Left lung (tissue), 10 donors: ENCODE data around the gene OR13J1. TPM values are rescaled to one million over a fixed set of nuclear protein-coding genes. Genes with fewer than 3 reads are reported as not detected.

Experiments used
- ATAC-seq: fragments of 200-7000 bp; cut with Tn5 transposase; one replicate; pipeline ENCODE4 v1.9.1; 2020; ENCODE audit warnings: moderate library complexity
- DNase-seq, 4 donors: peaks; one replicate each; pipeline ENCODE4 v3.0.0-alpha.2; 2013 to 2020
- H3K27ac ChIP-seq, 2 donors: fragments of 200-600 bp; sonication (generic) in 1 of 2; one replicate each; pipeline versions ENCODE4 v1.5.0 to v1.8.0; 2020 to 2021
- H3K27me3 ChIP-seq, 2 donors: fragments of 200-600 bp; sonication (generic) in 1 of 2; one replicate each; pipeline versions ENCODE4 v1.5.0 to v1.8.0; 2020 to 2021
- H3K36me3 ChIP-seq, 2 donors: fragments of 200-600 bp; sonication (generic) in 1 of 2; one replicate each; pipeline versions ENCODE4 v1.5.0 to v1.8.0; 2020 to 2021
- H3K4me1 ChIP-seq, 2 donors: fragments of 200-600 bp; one replicate each; pipeline ENCODE4 v1.8.0; 2021
- H3K4me3 ChIP-seq, 2 donors: fragments of 200-600 bp; sonication (generic) in 1 of 2; one replicate each; pipeline versions ENCODE4 v1.5.0 to v1.8.0; 2020 to 2021; ENCODE audit warnings: mild to moderate bottlenecking in 1 of 2
- H3K9me3 ChIP-seq, 2 donors: fragments of 200-600 bp; sonication (generic) in 1 of 2; one replicate each; pipeline versions ENCODE4 v1.5.0 to v1.8.0; 2020 to 2021
- intact Hi-C, 2 donors: fragments of 100-400 bp; cut with DNase I; formaldehyde crosslinking; loops; one replicate each; pipeline versions ENCODE4 v1.11.2 to v1.14.2; 2022
- polyA plus RNA-seq, 6 donors: library from polyadenylated mRNA; unstranded; fragments of 120-200 nt; gene quantifications; one replicate each; pipeline ENCODE4 v1.2.1, GENCODE V29; 2013; ENCODE audit not compliant: insufficient read length in 6 of 6
- total RNA-seq, 2 donors: library from RNA; stranded (reverse); fragmentation: NEBNext Ultra II Directional; extraction: Animal tissue kit (Norgen Biotek cat#: 25700); gene quantifications; one replicate each; pipeline ENCODE4 v1.2.1, GENCODE V29; 2021
- TF ChIP-seq, protein P1 (sequence below), 2 donors: fragments of 200-600 bp; sonication (generic) in 1 of 2; IDR thresholded peaks; one replicate each; pipeline versions ENCODE4 v1.5.0 to v1.8.0; 2021; ENCODE audit warnings: antibody characterized with exemption in 2 of 2
- donor health status: DM: no; HTN: yes; CAD: no.
- donor health status: DM: no; HTN: no; CAD: no.

Gene OR13J1
- total and polyA plus RNA-seq, 8 donors, result 0.10 TPM; not detected in 7

DNA sequence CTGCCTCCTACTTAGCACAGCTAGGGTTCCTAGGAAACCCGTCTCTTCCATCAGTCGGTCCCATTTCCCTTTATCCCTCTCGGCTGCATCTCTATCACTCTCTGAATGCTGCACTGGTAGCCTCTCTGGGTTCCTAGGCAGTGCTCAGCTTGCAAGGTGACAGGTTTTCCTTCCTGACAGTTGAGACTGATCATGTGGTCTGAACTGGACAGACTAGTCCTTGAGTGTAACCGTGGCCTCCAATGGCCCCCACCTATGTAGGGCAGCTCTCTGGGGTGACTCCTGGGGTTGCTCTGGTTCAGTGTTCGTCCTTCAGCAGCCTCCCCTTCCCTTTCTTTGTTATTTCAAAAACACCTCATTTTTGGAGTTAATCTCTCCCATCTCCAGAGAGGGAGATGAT, 37.4 kb downstream of the OR13J1 start:
- intact Hi-C loops, result no loop called here
- ATAC-seq (peak; percentile 33), DNase-seq (peak in 1 of 4 donors; percentile 53)
- Histone ChIP-seq H3K27me3 (no peaks in the 10 kb centered on the region), H3K9me3 (no peaks in the 10 kb centered on the region), H3K4me1 (peaks cover 6 to 34% of the 10 kb centered on the region in 2 donors), H3K4me3 (no peak overlapping the region), H3K27ac (no peak overlapping the region), H3K36me3 (no peaks in the 10 kb centered on the region)
- TF ChIP-seq, protein P1, sequence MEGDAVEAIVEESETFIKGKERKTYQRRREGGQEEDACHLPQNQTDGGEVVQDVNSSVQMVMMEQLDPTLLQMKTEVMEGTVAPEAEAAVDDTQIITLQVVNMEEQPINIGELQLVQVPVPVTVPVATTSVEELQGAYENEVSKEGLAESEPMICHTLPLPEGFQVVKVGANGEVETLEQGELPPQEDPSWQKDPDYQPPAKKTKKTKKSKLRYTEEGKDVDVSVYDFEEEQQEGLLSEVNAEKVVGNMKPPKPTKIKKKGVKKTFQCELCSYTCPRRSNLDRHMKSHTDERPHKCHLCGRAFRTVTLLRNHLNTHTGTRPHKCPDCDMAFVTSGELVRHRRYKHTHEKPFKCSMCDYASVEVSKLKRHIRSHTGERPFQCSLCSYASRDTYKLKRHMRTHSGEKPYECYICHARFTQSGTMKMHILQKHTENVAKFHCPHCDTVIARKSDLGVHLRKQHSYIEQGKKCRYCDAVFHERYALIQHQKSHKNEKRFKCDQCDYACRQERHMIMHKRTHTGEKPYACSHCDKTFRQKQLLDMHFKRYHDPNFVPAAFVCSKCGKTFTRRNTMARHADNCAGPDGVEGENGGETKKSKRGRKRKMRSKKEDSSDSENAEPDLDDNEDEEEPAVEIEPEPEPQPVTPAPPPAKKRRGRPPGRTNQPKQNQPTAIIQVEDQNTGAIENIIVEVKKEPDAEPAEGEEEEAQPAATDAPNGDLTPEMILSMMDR (IDR thresholded peaks at IDR 0.05), result no peak

DNA sequence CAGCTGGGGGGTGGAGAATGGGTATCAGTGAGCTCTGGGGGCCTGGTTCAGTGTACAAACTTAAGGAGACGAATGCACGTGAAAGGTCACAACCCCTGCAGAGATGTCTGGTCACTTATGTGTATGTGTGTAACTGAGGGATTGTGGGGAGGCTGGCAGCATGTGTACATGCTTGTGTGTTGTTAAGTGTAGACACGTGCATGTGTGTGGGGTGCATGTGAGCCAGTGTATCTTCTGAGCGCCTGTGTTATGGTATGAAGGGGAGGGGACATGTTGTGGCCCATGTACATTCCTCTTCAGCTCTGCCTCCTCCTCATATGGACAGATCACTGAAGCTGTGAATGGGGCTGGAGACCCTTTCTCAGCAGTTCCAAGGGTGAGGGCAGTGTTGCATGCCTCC, 39.2 kb downstream of the OR13J1 start:
- intact Hi-C loops, result no loop called here

DNA sequence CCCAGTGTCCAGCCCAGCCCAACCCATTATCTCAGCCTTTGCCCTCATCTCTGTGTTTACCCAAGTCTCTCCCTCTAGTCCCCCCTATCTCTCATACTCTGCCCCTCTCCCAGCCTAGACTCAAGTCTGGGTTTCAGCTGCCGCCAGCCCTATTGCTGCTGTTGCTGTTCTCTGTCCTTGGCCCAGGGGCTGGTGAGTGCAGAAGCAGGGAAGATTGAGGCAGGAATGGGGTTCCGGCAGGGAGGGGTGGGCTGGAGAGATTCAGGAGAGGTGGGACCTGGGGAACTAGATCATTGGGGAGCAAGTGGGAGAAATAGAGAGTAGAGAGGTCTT, 40.5 kb downstream of the OR13J1 start:
- intact Hi-C loops, result loop anchor here in 1 of 2 donors (5.0 kb wide), 1 partner anchor 53 kb away; no protein-coding TSS in a partner anchor
- H3K27ac ChIP-seq, result peak overlapping the region; percentile 82 to 90
- ATAC-seq (no peak), DNase-seq (no peak)
- H3K9me3 ChIP-seq, result no peaks in the 10 kb centered on the region
- H3K4me1 ChIP-seq, result peaks cover 6 to 36% of the 10 kb centered on the region in 2 donors
- no peaks in the 10 kb centered on the region for H3K27me3 ChIP-seq
- peak overlapping the region; percentile 57 to 69 for H3K4me3 ChIP-seq
- TF ChIP-seq, protein P1 (IDR thresholded peaks at IDR 0.05), result no peak
- H3K36me3 ChIP-seq, result no peaks in the 10 kb centered on the region

More for the DNA sequence above, 39.2 kb downstream of the OR13J1 start:
- H3K9me3 ChIP-seq, result no peaks in the 10 kb centered on the region
- H3K27ac ChIP-seq, result no peak overlapping the region
- H3K4me1 ChIP-seq, result peaks cover 6 to 39% of the 10 kb centered on the region in 2 donors
- TF ChIP-seq, protein P1 (IDR thresholded peaks at IDR 0.05), result no peak
- ATAC-seq (no peak), DNase-seq (no peak)
- H3K4me3 ChIP-seq, result no peak overlapping the region
- no peaks in the 10 kb centered on the region for H3K27me3 ChIP-seq
- no peaks in the 10 kb centered on the region for H3K36me3 ChIP-seq

DNA sequence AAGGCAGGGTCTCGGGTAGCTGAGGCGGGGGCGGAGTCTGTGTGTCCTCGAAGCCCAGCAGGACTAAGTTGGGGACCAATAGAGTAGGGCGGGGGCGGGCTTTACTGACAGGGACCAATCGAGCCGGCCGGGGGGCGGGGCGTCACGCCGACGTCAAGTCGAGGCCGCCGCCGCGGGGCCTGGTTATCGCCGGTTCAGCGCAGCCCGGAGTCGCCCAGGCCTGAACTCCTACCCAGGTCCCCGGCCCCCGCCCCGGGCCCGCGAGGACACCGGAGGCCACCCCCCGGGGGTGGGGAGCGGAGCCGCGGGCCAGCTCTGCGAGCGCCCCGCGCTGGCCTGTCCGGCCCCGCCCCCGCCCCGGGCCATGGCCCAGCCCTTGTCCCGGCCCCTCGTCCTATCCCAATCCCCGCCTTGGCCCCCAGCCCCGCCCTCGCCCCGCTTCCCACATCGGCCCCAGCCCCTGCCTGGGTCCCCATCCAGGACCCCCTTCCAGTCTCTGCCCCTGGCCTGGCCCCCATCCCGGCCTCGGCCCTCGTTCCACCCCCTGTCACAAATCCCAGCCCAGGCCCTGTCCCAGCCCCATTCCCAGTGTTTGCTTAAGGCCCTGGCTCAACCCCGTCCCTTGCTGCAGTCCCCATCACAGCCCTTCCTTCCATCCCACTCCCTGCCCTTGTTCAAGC, 41.0 kb downstream of the OR13J1 start, which contains the start of gene TMEM8B:
Gene TMEM8B, plus strand, starts transcription at position 145 of the 680 bp plus-strand sequence. Its CDS starts 220 bp downstream, at position 365.
- ATAC-seq (peak; percentile 90), DNase-seq (peak; percentile 94 to 97 (median 96))
- Histone ChIP-seq H3K9me3 (no peaks in the 10 kb centered on the region), H3K27me3 (no peaks in the 10 kb centered on the region), H3K27ac (peak within 1 kb of the TSS; percentile 82 to 90), H3K4me1 (peaks cover 6 to 31% of the 10 kb centered on the region in 2 donors), H3K4me3 (peak within 1 kb of the TSS; percentile 57 to 69), H3K36me3 (no peaks in the 10 kb centered on the region)
- intact Hi-C loops, result loop anchor here in 1 of 2 donors (5.0 kb wide), 1 partner anchor 53 kb away; no protein-coding TSS in a partner anchor
- TF ChIP-seq, protein P1 (IDR thresholded peaks at IDR 0.05), result no peak

DNA sequence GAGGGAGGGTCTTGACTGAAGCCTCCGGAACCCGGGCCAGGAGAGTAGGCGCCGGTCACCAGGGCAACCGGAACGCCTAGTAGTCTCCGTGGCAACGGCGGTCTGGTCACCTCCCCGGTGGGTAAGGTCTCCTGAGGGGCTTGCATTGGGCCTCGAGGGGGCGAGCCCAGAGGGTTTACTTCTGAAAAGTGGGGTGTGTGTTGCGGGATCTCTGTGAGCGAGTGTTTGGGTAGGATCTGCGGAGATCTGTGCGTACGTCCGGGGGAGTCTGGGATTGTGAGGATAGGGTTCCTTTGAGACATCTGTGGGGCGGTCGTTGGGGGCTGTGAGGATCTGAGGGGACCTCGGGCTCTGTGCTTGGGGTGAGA, 41.5 kb downstream of the OR13J1 start, which contains the start of gene FAM221B:
Gene FAM221B, minus strand, starts transcription at position 17 of the 368 bp plus-strand sequence. CDS start 2,571 bp downstream, outside the sequence.
- Histone ChIP-seq H3K27me3 (no peaks in the 10 kb centered on the region), H3K36me3 (no peaks in the 10 kb centered on the region), H3K27ac (peak within 1 kb of the TSS; percentile 82 to 90), H3K4me3 (peak within 1 kb of the TSS; percentile 57 to 69), H3K4me1 (peaks cover 6 to 27% of the 10 kb centered on the region in 2 donors), H3K9me3 (no peaks in the 10 kb centered on the region)
- intact Hi-C loops, result loop anchor here in 1 of 2 donors (5.0 kb wide), 1 partner anchor 54 kb away; no protein-coding TSS in a partner anchor
- TF ChIP-seq, protein P1 (IDR thresholded peaks at IDR 0.05), result no peak
- ATAC-seq (no peak), DNase-seq (peak in 3 of 4 donors; percentile 38 to 82 (median 43))
